Measurements from ENCODE around the gene STT3B.

The STT3B gene

DNA sequence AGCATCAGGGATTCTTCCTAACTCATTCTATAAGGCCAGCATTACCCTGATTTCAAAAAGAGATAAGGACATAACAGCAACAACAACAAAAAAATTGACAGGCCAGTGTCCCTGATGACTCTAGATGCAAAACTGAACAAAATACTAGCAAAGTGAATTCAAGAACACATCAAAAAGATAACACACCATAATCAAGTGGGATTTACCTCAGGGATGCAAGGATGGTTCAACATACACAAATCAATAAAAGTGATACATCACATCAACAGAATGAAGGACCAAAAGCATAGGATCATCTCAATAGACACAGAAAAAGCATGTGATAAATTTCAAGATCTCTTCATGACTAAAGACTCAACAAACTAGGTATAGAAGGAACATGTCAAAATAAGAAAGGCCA is 119.6 kb downstream of the STT3B start:
- no peak for DNase-seq (ENCODE audit: low spot score)

DNA sequence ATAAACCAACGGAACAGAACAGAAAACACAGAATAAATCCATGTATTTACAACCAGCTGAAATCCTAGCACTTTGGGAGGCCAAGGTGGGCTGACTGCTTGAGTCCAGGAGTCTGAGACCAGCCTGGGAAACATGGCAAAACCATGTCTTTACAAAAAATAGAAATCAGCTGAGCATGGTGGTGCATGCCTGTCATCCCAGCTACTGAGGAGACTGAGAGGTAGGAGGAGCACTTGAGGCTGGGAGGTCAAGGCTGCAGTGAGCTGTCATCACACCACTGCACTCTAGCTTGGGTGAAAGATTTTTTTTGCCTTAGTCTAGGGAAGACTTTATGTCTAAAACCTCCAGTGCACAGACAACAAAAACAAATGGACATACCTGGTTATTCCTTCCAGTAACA is 120.7 kb downstream of the STT3B start:
- DNase-seq (ENCODE audit: low spot score), result no peak

DNA sequence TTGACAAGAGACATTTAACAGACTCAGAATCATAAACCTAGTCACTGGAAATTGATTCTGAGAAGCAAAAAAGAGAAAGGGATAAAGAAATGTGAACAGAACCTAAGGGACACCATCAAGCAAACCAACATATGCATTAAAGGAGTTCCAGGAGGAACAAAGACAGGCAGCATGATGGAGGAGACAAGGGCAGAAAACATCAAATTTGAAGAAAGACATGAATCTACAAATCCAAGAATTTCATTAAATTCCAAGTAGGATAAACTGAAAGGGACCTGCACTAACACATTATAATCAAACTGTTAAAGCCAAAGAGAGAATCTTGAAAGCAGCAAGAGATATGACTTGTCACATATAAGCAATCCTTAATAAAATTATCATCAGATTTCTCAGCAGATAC is 122.3 kb downstream of the STT3B start:
- no peak for DNase-seq (ENCODE audit: low spot score)

DNA sequence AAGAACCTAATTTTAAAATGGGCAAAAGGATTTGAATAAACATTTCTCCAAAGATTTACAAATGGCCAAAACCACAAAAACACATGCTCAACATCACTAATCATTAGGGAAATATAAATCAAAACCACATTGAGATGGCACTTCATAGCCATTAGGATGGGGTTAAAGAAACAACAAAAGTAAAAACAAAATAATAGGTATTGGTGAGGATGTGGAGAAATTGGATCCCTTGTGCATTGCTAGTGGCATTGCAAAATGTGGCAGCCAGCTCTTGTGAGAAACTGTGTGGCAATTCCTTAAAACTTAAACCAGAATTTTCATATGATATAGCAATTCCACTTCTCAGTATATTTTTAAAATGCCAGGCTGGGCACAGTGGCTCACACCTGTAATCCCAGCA is 126.5 kb downstream of the STT3B start:
- no peak for DNase-seq (ENCODE audit: low spot score)

DNA sequence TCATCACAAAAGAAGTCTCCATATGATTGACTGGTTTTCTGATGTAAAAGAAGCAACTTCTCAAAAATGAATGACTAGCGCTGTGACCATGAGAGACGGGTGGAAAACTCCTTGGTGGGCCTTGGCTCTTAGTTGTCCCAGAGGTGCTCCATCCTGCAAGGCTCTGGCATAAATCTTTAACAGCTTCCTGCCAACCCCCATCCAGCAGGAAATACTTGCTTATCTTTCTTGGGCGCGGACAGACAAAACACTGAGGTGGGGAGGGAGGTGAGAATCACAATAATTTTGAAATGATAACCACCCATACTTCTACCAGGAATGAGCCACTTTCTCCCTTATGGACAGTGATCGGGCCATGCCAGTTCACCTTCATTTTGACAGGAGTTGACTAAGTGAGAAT is 128.6 kb downstream of the STT3B start:
- no peak for DNase-seq (ENCODE audit: low spot score)

DNA sequence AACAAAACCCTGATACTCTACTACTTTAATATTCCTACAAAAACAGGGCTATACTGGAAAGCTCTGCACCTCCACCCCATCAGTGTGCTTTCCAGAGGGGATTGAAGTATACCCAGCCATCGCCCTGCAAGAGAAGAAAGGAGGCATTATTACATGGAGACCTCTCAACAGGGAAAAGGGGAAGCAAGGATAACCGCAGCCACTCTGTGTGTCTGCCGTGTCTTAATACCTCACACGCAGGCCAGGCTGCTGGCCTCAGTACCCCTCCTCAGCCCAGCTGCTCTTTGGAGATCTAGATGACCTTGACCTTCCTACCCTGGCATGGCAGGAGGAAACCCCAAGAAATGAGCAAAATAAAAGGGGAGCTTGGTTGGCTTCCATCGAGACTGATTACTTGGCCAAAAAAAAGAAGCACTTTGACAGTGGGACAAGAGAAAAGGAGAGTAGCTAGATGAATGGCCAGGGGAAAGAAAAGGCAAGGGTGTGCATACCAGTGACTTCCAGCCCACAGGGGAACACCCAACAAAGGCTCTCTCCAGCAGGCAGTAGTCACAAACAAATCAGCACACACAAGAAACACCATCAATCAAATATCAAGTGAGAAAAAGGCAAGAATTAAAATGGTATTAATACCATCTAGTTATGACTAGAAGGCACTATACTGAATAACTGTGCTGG is 129.4 kb downstream of the STT3B start:
- no peak for DNase-seq (ENCODE audit: low spot score)

DNA sequence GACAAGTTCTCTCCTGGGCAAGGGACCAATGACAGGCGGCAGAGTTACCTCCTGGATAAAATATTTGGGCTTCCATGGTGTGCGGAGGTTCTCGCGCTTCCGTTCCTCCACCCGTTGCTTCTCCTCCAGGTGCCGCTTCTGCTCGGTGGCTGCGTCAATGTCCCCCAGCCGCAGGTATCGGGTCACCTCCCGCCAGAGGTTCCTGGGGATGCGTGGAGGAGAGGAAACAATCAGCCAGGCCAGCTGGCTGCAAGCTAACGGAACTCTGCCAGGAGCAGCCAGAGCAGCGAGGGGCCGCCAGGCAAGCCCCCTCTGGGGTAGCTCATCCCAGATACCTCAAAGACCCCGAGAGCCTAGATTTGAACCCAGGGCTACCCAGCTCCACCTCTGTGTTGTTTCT is 131.3 kb downstream of the STT3B start:
- DNase-seq (ENCODE audit: low spot score), result no peak

DNA sequence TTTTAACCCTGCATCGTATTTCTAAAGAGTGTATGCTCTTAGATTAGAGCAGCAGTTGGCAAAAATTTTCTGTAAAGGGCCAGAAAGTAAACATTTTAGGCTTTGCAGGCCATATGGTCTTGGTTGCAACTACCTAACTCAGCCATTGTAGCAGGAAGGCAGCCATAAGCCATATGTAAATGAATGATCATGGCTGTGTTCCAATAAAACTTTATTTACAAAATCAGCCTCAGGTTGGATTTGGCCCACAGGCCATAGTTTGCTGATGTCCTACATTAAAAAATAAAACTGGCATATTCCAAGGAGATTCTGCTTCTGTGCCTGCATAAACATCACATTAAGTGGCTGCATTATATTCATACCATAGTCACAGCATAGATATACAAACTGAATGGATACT is 134.9 kb downstream of the STT3B start:
- DNase-seq (ENCODE audit: low spot score), result no peak

DNA sequence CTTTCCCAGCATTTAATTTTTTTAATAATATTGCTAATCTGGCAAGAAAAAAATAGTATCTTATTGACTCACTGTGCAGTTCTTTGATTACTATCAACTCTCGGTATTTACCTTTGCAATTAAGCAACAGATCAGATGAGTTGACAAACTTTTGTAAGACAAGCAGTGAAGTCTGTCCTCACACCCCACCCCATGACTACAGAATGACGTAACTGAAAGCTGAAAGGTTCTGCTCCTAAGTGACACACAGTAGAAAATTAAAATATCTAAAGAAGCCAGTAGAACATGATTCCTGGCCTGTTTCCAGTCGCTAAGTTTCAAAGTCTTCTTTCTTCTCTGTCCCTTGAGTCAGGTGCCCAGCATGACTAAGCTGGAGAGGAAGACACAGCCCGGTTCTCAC is 135.5 kb downstream of the STT3B start:
- peak; percentile 19 for DNase-seq (ENCODE audit: low spot score)

DNA sequence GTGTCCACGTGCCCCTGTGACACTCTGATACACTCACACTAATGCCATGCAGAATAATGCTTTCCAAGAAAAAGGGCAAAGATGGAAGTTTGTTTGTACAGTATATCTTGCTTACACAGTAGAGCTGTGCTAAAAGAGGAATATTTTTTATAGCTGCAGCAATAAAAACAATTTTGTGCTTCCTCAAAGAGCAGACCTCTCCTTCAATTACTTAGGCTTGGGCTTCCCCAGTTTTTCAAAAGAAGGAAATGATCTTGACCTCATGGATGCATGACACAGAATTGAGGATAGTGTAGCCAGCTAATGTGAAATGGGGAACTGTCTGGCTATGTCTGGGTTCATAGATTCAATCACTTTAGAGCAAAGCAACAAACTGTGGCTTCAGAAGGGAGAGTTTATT is 137.4 kb downstream of the STT3B start:
- no peak for DNase-seq (ENCODE audit: low spot score)

DNA sequence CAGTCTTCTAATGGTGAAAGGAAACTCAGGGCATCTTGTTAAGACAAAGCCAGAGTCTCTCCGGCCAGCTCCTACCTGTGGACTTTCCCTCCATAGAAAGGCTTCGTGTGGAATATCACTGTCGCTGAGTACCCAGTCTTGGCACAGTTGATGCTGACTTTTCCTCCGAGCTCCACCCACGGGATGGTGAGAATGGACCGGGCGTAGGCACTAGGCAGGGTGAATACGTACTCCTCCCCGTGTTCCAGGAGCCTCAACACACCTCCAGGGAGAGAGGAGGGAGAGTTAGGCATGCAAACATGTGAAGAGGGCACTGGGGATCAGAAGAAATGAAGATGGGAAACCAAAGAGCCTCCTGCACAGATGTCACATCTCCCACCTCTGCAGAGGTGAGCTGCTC is 138.0 kb downstream of the STT3B start:
- no peak for DNase-seq (ENCODE audit: low spot score)

DNA sequence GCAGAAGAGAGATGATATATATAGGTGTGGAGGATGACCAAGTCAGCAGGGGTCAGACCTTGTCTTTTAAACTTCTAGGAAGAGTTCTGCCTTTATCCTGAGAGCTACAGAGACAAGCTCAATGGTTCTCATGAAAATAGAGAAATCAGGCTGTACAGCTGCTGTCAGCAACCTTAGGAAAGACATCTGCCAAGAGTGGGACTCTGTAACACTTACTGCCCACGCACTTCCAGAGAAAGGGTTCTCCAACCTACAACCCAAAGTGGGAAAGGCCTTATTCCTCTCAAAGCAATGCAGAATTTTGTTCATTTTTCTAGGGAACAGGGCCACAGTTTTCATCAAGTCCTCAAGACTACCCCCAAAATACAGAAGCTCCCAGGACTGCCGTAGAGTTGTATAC is 138.7 kb downstream of the STT3B start:
- no peak for DNase-seq (ENCODE audit: low spot score)

DNA sequence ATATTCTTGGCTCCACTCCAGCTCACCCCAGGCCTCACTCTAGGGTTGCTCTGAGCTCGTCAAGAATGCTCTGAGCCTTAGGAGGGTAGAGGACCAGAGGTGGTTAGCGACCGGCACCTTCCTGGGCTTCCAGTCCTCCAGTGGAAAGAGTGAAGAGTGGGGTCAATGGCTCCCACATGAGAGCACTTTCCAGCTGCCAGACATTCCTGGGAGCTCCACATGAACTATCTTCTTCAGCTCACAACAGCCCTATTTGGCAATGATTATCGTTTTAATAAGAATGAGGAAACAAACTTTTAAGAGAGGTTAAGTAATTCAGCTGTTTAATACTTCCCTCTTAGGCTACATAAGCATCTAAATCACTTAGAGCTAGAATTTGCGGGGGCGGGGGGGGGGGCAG is 139.3 kb downstream of the STT3B start:
- DNase-seq (ENCODE audit: low spot score), result no peak

DNA sequence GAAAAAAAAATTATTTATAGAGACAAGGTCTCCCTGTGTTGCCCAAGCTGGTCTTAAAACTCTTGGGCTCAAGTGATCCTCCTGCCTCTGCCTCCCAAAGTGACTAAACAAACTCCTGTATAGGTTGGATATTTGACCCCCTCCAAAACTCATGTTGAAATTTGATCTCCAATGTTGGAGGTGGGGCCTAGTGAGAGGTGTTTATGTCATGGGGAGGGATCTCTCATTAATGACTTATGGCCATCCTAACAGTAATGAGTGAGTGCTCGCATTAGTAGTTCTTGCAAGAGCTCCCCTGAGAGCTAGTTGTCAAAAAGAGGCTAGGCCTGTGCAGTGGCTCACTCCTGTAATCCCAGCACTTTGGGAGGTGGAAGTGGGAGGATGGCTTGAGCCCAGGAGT is 141.2 kb downstream of the STT3B start:
- DNase-seq (ENCODE audit: low spot score), result no peak

DNA sequence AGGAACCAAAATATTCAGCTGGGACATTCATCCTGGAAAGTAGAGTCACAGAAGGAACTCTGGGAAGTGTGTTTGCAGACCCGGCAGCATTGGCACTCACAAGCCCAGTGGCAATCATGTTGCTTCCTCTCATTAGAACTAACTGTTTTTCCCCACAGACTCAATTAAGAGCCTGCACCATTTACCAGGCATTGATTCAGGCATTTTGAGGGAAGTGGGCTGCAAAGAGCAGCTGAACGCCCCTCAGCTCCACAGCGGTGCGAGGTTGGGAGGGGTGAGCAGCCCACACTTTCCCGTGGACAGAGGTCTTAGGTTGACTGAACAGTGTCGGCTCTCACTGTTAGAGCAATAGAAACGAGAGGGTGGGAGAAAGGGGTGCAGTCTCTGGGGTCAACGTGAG is 143.8 kb downstream of the STT3B start:
- no peak for DNase-seq (ENCODE audit: low spot score)

DNA sequence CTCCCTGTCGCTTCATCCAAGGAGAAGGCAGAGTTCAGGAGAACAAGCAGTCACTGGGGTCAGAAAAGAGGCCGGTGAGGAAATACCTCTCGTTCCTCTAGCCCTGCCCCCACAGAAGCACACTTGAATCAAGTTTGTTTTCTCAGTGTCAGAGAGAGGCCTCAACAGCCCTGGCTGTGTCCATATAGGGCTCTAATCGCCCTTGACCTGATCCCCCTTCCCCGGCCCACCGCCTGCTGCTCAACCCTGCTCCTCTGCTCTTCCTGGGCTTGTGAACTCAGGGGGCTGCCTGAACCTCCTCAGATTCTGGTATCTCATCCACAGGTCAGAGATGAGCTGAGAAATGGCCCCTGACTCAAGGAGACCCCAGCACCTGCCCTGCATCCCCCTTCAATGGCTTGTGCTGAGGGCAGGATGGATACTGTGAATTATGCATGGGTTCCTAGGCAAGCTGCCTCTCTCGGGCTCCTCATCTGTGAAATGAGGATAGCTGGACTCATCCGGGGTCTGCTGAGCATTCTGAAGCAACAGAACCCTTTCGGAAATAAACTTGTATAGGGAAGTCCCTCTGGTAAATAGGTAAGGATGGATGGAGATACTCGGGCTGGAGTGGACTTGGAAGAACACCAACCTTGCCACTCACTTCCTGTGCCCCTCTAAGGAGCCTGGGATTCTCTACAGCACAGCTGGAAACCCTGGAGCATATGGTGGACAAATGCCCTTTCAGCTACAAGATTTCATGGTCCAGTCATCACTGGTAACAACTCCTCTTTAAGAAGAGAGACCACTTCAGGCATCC is 147.5 kb downstream of the STT3B start:
- DNase-seq (ENCODE audit: low spot score), result no peak
